HepG2 (cell line): ENCODE results near the gene RGL1. TPM values are rescaled to one million over a fixed set of nuclear protein-coding genes. Genes with fewer than 3 reads are reported as not detected.

ENCODE experiments used
- ATAC-seq: fragments of 200-7000 bp; cut with Tn5 transposase; 3 replicates; pipeline ENCODE4 v1.9.1; 2020; ENCODE audit warnings: mild to moderate bottlenecking, moderate library complexity
- BruUV-seq: library from RNA; stranded (reverse); fragments of 400-500 nt; replicated peaks from 2 replicates; lab custom pipeline; 2021; lab: Mats Ljungman, UMichigan
- CTCF ChIA-PET: fragments of 300-600 bp; formaldehyde crosslinking; extraction: SDS; loops from one replicate; lab custom pipeline; 2021; ENCODE audit warnings: low total read pairs, inconsistent platforms, low intra/inter-chr PET ratio; lab: Yijun Ruan, JAX
- POLR2A ChIA-PET: fragments of 350-600 bp; sonication (Branson Sonifier 250); formaldehyde crosslinking; loops from one replicate; lab custom pipeline; 2020; ENCODE audit warnings: antibody characterized with exemption, inconsistent platforms; lab: Yijun Ruan, JAX
- DNase-seq: peaks from one replicate; pipeline ENCODE4 v3.0.0-alpha.2; 2015; ENCODE audit warnings: low spot score
- FAIRE-seq: peaks from 3 replicates; lab custom pipeline; 2011; peaks lifted over from hg19 to GRCh38; lab: Jason Lieb, UNC
- H2AFZ ChIP-seq: one replicate; pipeline ENCODE4 v1.6.1; 2011; ENCODE audit warnings: low read length, inconsistent platforms
- H3K27ac ChIP-seq: fragments of 300-600 bp; 3 replicates; pipeline ENCODE4 v1.8.0; 2011; ENCODE audit warnings: mixed run types, mild to moderate bottlenecking, mixed read lengths, low read length, inconsistent platforms; ENCODE audit not compliant: insufficient read depth; ENCODE audit errors: extremely low read length
- H3K27me3 ChIP-seq, 2 experiments: fragments of 200-600 bp in 1 of 2; 2 replicates in 1 of 2; 3 replicates in 1 of 2; pipeline versions ENCODE4 v1.6.0 to v1.8.0; 2011; ENCODE audit warnings: low read length in 2 of 2, mild to moderate bottlenecking in 2 of 2, moderate library complexity in 2 of 2, inconsistent platforms in 1 of 2; ENCODE audit not compliant: insufficient read depth in 2 of 2, control insufficient read depth in 1 of 2
- H3K36me3 ChIP-seq, 2 experiments: fragments of 200-600 bp in 1 of 2; replicated peaks in 1 of 2; 2 replicates in 1 of 2; 3 replicates in 1 of 2; pipeline versions ENCODE4 v1.5.1 to v1.8.0; 2011; ENCODE audit warnings: low read length in 2 of 2, inconsistent platforms in 1 of 2; ENCODE audit not compliant: insufficient read depth in 2 of 2, control insufficient read depth in 1 of 2
- H3K4me1 ChIP-seq: 2 replicates; pipeline ENCODE4 v1.5.1; 2012; ENCODE audit warnings: low read length, inconsistent platforms; ENCODE audit not compliant: insufficient read depth
- H3K4me2 ChIP-seq: 2 replicates; pipeline ENCODE4 v1.6.0; 2011; ENCODE audit warnings: low read depth, low read length, inconsistent platforms
- H3K4me3 ChIP-seq, 3 experiments: fragments of 200-600 bp in 1 of 3; sonication (generic), shearing (Covaris generic) in 1 of 3; replicated peaks in 1 of 3; 2 replicates each; pipeline ENCODE4 v1.5.1; 2011 to 2016; ENCODE audit warnings: low read length in 3 of 3, inconsistent platforms in 2 of 3, low read depth in 2 of 3, mild to moderate bottlenecking in 2 of 3, control low read depth in 1 of 3, mixed read lengths in 1 of 3; ENCODE audit not compliant: insufficient read depth in 1 of 3
- H3K79me2 ChIP-seq: one replicate; pipeline ENCODE4 v1.6.1; 2011; ENCODE audit warnings: low read length, inconsistent platforms; ENCODE audit not compliant: insufficient read depth
- H3K9ac ChIP-seq: 2 replicates; pipeline ENCODE4 v1.6.0; 2011; ENCODE audit warnings: mild to moderate bottlenecking, low read depth, low read length, inconsistent platforms; ENCODE audit not compliant: insufficient read depth
- H3K9me3 ChIP-seq: 2 replicates; pipeline ENCODE4 v1.5.1; 2012; ENCODE audit warnings: mild to moderate bottlenecking, low read length
- H4K20me1 ChIP-seq: 2 replicates; pipeline ENCODE4 v1.6.0; 2011; ENCODE audit warnings: inconsistent platforms, mild to moderate bottlenecking, low read length, moderate library complexity; ENCODE audit not compliant: insufficient read depth
- AKAP8 ChIP-seq: sonication (generic); formaldehyde crosslinking; IDR thresholded peaks from 2 replicates; pipeline ENCODE4 v1.5.1; 2020; ENCODE audit warnings: mild to moderate bottlenecking, missing genetic modification reagents
- ARID5B ChIP-seq: IDR thresholded peaks from 2 replicates; pipeline ENCODE4 v1.4.0; 2020; ENCODE audit warnings: mild to moderate bottlenecking, missing genetic modification reagents
- BRD4 ChIP-seq: sonication (generic); formaldehyde crosslinking; IDR thresholded peaks from 2 replicates; pipeline ENCODE4 v1.4.0; 2020; ENCODE audit warnings: missing genetic modification reagents
- CENPX ChIP-seq: sonication (generic); formaldehyde crosslinking; IDR thresholded peaks from 2 replicates; pipeline ENCODE4 v1.9.0; 2021; ENCODE audit warnings: mild to moderate bottlenecking, missing genetic modification reagents, moderate library complexity
- IKZF5 ChIP-seq: IDR thresholded peaks from 2 replicates; pipeline ENCODE4 v1.6.1; 2018; ENCODE audit warnings: missing genetic modification reagents, mild to moderate bottlenecking, missing compliant biosample characterization
- NR1H2 ChIP-seq: sonication (generic); formaldehyde crosslinking; IDR thresholded peaks from 2 replicates; pipeline ENCODE4 v1.8.1; 2022; ENCODE audit warnings: low read depth, missing genetic modification reagents, borderline replicate concordance
- RBAK ChIP-seq: sonication (generic); formaldehyde crosslinking; IDR thresholded peaks from 2 replicates; pipeline ENCODE4 v1.5.1; 2020; ENCODE audit warnings: mild to moderate bottlenecking, missing genetic modification reagents
- SALL2 ChIP-seq: sonication (generic); formaldehyde crosslinking; IDR thresholded peaks from 2 replicates; pipeline ENCODE4 v1.8.1; 2023; ENCODE audit warnings: mild to moderate bottlenecking, missing genetic modification reagents, inconsistent platforms
- SIX1 ChIP-seq: sonication (generic); formaldehyde crosslinking; IDR thresholded peaks from 2 replicates; pipeline ENCODE4 v1.4.0; 2020; ENCODE audit warnings: missing genetic modification reagents, borderline replicate concordance
- ZNF225 ChIP-seq: sonication (generic); formaldehyde crosslinking; IDR thresholded peaks from 2 replicates; pipeline ENCODE4 v1.4.0; 2020; ENCODE audit warnings: mild to moderate bottlenecking, missing genetic modification reagents
- ZNF333 ChIP-seq: sonication (generic); formaldehyde crosslinking; IDR thresholded peaks from 2 replicates; pipeline ENCODE4 v1.4.0; 2020; ENCODE audit warnings: mild to moderate bottlenecking, missing genetic modification reagents, borderline replicate concordance
- ZNF501 ChIP-seq: sonication (generic); formaldehyde crosslinking; IDR thresholded peaks from 2 replicates; pipeline ENCODE4 v1.5.1; 2020; ENCODE audit warnings: mild to moderate bottlenecking, moderate library complexity, missing genetic modification reagents
- ZNF775 ChIP-seq: sonication (generic); formaldehyde crosslinking; IDR thresholded peaks from 2 replicates; pipeline ENCODE4 v1.4.0; 2020; ENCODE audit warnings: missing genetic modification reagents, mild to moderate bottlenecking, moderate library complexity, borderline replicate concordance
- WGBS: methylation state at CpG from one replicate; pipeline ENCODE4 v1.1.6; 2017; ENCODE audit warnings: low lambda C conversion rate; 5-methylcytosine and 5-hydroxymethylcytosine counted together
- in situ Hi-C: cut with HindIII; loops from 2 replicates; pipeline ENCODE4 v1.10.0; 2017; ENCODE audit warnings: low pct_unique_long_range_greater_than_20kb; ENCODE audit not compliant: extremely low pct_ligation_motif_present
- intact Hi-C: fragments of 100-400 bp; cut with micrococcal nuclease; formaldehyde crosslinking; loops from one replicate; pipeline ENCODE4 v1.10.0; 2022; ENCODE audit not compliant: unreplicated experiment
- polyA plus RNA-seq, 8 experiments: library from polyadenylated mRNA; depleted of rRNA in 3 of 8; stranded (reverse) in 7 of 8; unstranded in 1 of 8; fragments of >200 nt; fragmentation: Illumina TruSeq in 4 of 8; extraction: Trizol in 4 of 8; gene quantifications; 2 replicates each; pipeline versions ENCODE4 v1.2.1 to v1.2.3, GENCODE V29; 2011 to 2016; ENCODE audit warnings: low read depth in 4 of 8, missing spikeins in 1 of 8, mixed read lengths in 1 of 8; ENCODE audit not compliant: insufficient read depth in 1 of 8
- total RNA-seq, 5 experiments: library from RNA; depleted of rRNA; stranded (reverse); fragments of >200 nt; fragmentation: Illumina TruSeq; extraction: Trizol; gene quantifications; 2 replicates each; pipeline ENCODE4 v1.2.3, GENCODE V29; 2016; ENCODE audit warnings: low read depth in 1 of 5

Gene RGL1
- total and polyA plus RNA-seq, 2 of the 13 experiments (the other 11 are each of a cell fraction or from before 2014, with no cell fraction given): 3.5 to 4.7 TPM

- ATAC-seq (no peak), DNase-seq (no peak), FAIRE-seq (no peak)
- Histone ChIP-seq H3K4me1 (no peaks in the 10 kb centered on the region), H4K20me1 (no peaks in the 10 kb centered on the region), H3K4me2 (no peak overlapping the region), H3K36me3 (no peaks in the 10 kb centered on the region), H3K27me3 (no peaks in the 10 kb centered on the region; a peak in 1 of 5 replicates), H3K27ac (no peak overlapping the region), H3K9me3 (no peaks in the 10 kb centered on the region), H3K9ac (no peak overlapping the region), H3K4me3 (no peak overlapping the region), H3K79me2 (no peaks in the 10 kb centered on the region), H2AFZ (no peak overlapping the region)
- TF ChIP-seq SIX1 (no peak), ZNF225 (no peak), SALL2 (CRISPR knock-in tag) (no peak)
- POLR2A ChIA-PET: no interaction called here
- CTCF ChIA-PET: no interaction called here
- BruUV-seq: no TSS peak
- 79% methylated on average over 3 of the region's 3 CpGs for WGBS
- in situ Hi-C loops (no loop called here), intact Hi-C loops (no loop called here)
Observed at GRCh38 chr1:183954496-183954895, 149.6 kb downstream of the RGL1 start.

GRCh38 chr1:183956559-183957188 lies 151.8 kb downstream of the RGL1 start:
- ChIA-PET POLR2A (no interaction called here), CTCF (no interaction called here)
- Histone ChIP-seq H3K36me3 (no peaks in the 10 kb centered on the region), H3K27ac (no peak overlapping the region), H3K79me2 (no peaks in the 10 kb centered on the region), H3K9me3 (no peaks in the 10 kb centered on the region), H3K27me3 (no peaks in the 10 kb centered on the region; a peak in 1 of 5 replicates), H3K4me3 (no peak overlapping the region), H4K20me1 (no peaks in the 10 kb centered on the region), H3K9ac (no peak overlapping the region), H3K4me1 (no peaks in the 10 kb centered on the region), H3K4me2 (no peak overlapping the region), H2AFZ (no peak overlapping the region)
- in situ Hi-C loops: no loop called here
- no TSS peak for BruUV-seq
- no peak for DNase-seq
- WGBS: 20% methylated on average over 2 of the region's 2 CpGs
- no peak for FAIRE-seq
- intact Hi-C loops: no loop called here
- ATAC-seq: no peak
- TF ChIP-seq ZNF775 (no peak), RBAK (no peak), ZNF333 (CRISPR knock-in tag) (no peak), ZNF501 (CRISPR knock-in tag) (no peak), ARID5B (CRISPR knock-in tag) (no peak), AKAP8 (no peak), NR1H2 (CRISPR knock-in tag) (no peak), IKZF5 (CRISPR knock-in tag) (no peak), CENPX (no peak), BRD4 (CRISPR knock-in tag) (no peak)
